GM06990 (cell line): ENCODE measurements around the gene SIRT7.

Source experiments
- DNase-seq: peaks from one replicate; pipeline ENCODE4 v3.0.0-alpha.2; 2011; ENCODE audit not compliant: insufficient read length; ENCODE audit errors: extremely low read depth
- H3K27me3 ChIP-seq: replicated peaks from 2 replicates; pipeline ENCODE4 v1.6.0; 2011; ENCODE audit warnings: low read length; ENCODE audit not compliant: control insufficient read depth, insufficient read depth
- H3K36me3 ChIP-seq: 2 replicates; pipeline ENCODE4 v1.5.1; 2011; ENCODE audit warnings: low read length; ENCODE audit not compliant: control insufficient read depth, insufficient read depth
- H3K4me3 ChIP-seq: replicated peaks from 2 replicates; pipeline ENCODE4 v1.5.1; 2011; ENCODE audit warnings: low read depth, mild to moderate bottlenecking, control low read depth, low read length
- TF ChIP-seq, protein P1 (sequence below): IDR thresholded peaks from 2 replicates; pipeline ENCODE4 v1.5.1; 2011; ENCODE audit warnings: low read length, control low read depth, mild to moderate bottlenecking, inconsistent platforms; ENCODE audit not compliant: insufficient read depth, poor library complexity, severe bottlenecking

Gene SIRT7

DNA sequence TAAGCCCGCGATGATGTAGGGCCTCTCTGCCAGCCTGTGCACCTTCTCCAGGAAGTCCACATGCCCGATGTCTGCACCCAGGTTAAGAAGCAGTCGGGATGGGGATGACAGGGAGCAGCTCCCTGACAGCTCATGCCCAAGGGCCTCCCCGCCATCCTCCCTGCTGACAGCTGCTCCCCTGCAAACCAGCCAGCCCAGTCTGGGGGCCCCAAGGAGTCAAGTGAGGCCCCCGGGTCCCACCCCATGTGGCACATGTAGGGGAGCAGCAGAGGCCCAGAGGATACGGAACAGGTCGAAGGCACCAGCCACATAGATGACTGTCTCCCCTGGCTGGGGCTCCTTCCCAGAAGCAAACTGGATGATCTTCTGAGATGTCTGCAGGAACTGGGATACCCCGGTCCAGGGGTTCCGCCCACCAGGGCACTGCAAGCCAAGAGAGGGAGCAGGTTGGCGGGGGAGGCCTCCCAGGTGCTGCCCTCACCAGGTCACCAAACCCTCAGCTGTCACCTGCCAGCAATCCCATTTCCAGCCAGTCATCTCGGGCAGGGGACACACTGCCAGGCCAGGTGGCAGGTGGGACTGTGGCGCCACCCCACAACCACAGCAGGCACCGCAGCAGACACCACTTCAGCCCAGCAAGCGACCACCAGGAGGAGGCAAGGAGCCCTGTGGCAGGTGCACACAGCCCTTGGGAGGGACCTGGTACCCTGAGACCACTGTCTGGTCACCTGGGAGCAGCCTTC is 11.3 kb downstream of the SIRT7 start:
- TF ChIP-seq, protein P1, sequence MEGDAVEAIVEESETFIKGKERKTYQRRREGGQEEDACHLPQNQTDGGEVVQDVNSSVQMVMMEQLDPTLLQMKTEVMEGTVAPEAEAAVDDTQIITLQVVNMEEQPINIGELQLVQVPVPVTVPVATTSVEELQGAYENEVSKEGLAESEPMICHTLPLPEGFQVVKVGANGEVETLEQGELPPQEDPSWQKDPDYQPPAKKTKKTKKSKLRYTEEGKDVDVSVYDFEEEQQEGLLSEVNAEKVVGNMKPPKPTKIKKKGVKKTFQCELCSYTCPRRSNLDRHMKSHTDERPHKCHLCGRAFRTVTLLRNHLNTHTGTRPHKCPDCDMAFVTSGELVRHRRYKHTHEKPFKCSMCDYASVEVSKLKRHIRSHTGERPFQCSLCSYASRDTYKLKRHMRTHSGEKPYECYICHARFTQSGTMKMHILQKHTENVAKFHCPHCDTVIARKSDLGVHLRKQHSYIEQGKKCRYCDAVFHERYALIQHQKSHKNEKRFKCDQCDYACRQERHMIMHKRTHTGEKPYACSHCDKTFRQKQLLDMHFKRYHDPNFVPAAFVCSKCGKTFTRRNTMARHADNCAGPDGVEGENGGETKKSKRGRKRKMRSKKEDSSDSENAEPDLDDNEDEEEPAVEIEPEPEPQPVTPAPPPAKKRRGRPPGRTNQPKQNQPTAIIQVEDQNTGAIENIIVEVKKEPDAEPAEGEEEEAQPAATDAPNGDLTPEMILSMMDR = no peak
- Histone ChIP-seq H3K27me3 (no peaks in the 10 kb centered on the region), H3K4me3 (no peak overlapping the region), H3K36me3 (peaks cover 21% of the 10 kb centered on the region)
- DNase-seq = no peak

DNA sequence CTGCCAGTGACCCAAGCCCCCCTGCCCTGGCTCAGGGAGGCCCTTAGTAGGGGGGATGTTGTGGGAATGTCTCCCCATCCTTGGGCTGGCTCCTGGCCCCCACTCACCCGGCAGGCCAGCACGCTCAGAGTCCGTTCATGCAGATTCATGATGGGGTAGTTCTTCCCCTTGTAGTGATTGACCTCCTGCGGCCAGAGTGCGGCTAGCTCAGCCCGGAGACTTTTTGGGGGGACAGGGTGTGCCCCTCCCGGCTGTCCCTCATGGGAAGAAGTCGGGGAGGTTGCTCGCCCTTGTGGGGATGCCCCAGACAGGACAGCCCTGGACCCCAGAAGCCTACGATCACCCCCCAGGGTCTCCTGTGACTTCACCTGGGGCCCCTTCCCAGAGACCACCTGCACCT is 12.0 kb downstream of the SIRT7 start:
- no peaks in the 10 kb centered on the region for H3K27me3 ChIP-seq
- peaks cover 21% of the 10 kb centered on the region for H3K36me3 ChIP-seq
- H3K4me3 ChIP-seq = no peak overlapping the region
- TF ChIP-seq, protein P1 = no peak
- DNase-seq = no peak

- H3K36me3 ChIP-seq = peaks cover 21% of the 10 kb centered on the region
- TF ChIP-seq, protein P1 = no peak
These were observed 12.5 kb downstream of the SIRT7 start for GRCh38 chr17:81905424-81905875.

DNA sequence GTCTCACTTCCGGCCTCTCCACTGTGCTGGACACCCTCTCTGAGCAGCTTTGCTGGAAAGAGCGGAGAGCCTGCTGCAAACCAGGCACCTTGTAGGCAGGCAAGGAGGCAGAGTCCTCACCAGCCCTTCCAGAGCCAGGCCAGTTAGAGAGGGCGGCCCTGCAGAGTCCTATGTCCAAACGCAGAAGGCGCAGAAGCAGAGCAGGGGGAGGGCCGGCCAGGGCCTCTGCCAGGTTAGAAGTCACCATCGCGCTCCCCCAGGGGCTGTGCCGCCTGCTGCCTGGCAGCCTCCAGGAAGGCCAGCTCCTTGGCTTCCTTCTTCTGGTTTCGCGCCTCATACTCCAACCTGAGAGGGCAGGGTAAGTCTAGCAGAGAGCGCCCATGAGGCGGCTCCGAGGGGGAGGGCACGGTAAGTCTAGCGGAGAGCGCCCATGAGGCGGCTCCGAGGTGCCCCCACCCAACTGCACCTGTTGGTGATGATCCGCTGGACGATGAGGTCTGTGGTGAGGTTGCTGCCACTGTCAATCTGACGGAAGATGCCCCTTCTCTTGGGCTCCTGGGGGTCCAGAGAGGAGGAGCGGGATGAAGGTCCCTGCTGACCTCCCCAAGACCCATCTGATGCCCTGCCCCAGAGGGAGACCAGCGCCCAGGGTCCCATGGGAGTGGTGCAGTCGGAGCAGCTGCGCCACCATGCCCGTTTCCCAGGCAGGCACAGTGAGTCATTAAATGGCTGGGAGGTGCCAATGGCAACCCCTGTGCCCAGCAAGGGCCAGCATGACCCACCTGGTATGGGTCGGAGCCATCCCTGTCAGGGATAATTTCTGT is 13.2 kb downstream of the SIRT7 start:
- peaks cover 23% of the 10 kb centered on the region for H3K36me3 ChIP-seq

More at GRCh38 chr17:81905424-81905875, 12.5 kb downstream of the SIRT7 start:
- no peaks in the 10 kb centered on the region for H3K27me3 ChIP-seq
- H3K4me3 ChIP-seq = no peak overlapping the region
- no peak for DNase-seq

DNA sequence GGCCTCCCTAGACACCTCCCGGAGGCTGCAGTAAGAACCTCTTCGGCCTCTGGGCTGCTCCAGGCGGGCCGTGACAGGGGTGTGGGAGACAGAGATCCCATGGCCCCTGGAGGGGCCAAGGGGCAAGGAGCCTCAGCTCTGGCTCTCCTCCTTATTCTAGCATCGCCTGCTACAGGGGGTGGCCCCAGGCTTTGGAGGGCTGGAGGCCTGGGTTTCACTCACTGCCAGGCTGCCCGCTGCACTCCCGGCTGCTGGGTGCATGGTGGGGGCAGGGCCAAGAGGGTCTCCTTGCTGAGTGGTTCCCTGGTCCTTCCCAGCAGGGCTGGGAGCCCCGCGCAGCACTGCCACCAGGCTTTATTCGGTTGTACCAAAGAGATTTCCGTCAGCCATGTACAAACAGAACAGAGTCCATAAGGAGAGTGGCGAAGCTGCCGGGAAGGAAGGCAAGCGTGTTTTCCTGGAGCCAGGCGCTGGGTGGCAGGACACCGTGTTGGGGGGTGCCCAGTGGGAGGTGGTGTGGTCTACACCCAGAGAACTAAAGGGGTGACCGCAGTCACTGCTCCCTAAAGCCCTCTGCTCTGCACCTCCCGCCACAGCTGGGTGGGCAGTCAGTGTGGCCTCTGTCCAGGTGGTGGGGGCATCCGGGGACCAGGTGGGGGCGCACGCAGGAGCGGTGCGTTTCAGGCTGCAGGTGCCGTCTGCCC is 13.9 kb downstream of the SIRT7 start:
- peaks cover 23% of the 10 kb centered on the region for H3K36me3 ChIP-seq
- TF ChIP-seq, protein P1 = no peak
- H3K27me3 ChIP-seq = no peaks in the 10 kb centered on the region
- DNase-seq = no peak
- H3K4me3 ChIP-seq = no peak overlapping the region

More for the DNA sequence above, 13.2 kb downstream of the SIRT7 start:
- Histone ChIP-seq H3K27me3 (no peaks in the 10 kb centered on the region), H3K4me3 (no peak overlapping the region)
- DNase-seq = no peak
- TF ChIP-seq, protein P1 = no peak
